ENCODE measurements around the gene TTC16. TPM values are rescaled to one million over a fixed set of nuclear protein-coding genes. Genes with fewer than 3 reads are reported as not detected.

Gene TTC16
- total RNA-seq, 1 donor from 2014 or later = 0.07 TPM

GRCh38 chr9:127679506-127679905 lies 36.4 kb upstream of the TTC16 start:
- no peaks in the 10 kb centered on the region for H3K27me3 Mint-ChIP-seq (ENCODE audit: low read depth)
- DNase-seq (ENCODE audit: low spot score in 2 of 2, unreplicated experiment in 2 of 2) = no peak
- H3K4me1 Mint-ChIP-seq = no peaks in the 10 kb centered on the region
- peaks cover 54% of the 10 kb centered on the region for H3K36me3 Mint-ChIP-seq
- H3K4me3 Mint-ChIP-seq = no peak overlapping the region
- no peak for TF ChIP-seq CTCF (IDR thresholded peaks at IDR 0.05; ENCODE audit: unreplicated experiment)
- H3K9me3 Mint-ChIP-seq = no peaks in the 10 kb centered on the region
- no peak overlapping the region for H3K27ac Mint-ChIP-seq

- Mint-ChIP-seq H3K36me3 (peaks cover 56% of the 10 kb centered on the region), H3K27ac (no peak overlapping the region), H3K9me3 (no peaks in the 10 kb centered on the region), H3K4me3 (no peak overlapping the region), H3K27me3 (ENCODE audit: low read depth) (no peaks in the 10 kb centered on the region), H3K4me1 (no peaks in the 10 kb centered on the region)
- DNase-seq (ENCODE audit: low spot score in 2 of 2, unreplicated experiment in 2 of 2) = no peak
- no peak for TF ChIP-seq CTCF (IDR thresholded peaks at IDR 0.05; ENCODE audit: unreplicated experiment)
These were observed 35.7 kb upstream of the TTC16 start for GRCh38 chr9:127680226-127680625.

- Mint-ChIP-seq H3K27me3 (ENCODE audit: low read depth) (no peaks in the 10 kb centered on the region), H3K36me3 (peaks cover 53% of the 10 kb centered on the region), H3K4me1 (peaks cover under 1% of the 10 kb centered on the region), H3K9me3 (no peaks in the 10 kb centered on the region), H3K27ac (no peak overlapping the region), H3K4me3 (no peak overlapping the region)
- no peak for DNase-seq (ENCODE audit: low spot score in 2 of 2, unreplicated experiment in 2 of 2)
- no peak for TF ChIP-seq CTCF (IDR thresholded peaks at IDR 0.05; ENCODE audit: unreplicated experiment)
These were observed 35.0 kb upstream of the TTC16 start for GRCh38 chr9:127680846-127681245.

GRCh38 chr9:127682351-127683136 lies 33.3 kb upstream of the TTC16 start:
- H3K9me3 Mint-ChIP-seq = no peaks in the 10 kb centered on the region
- peaks cover 10% of the 10 kb centered on the region for H3K4me1 Mint-ChIP-seq
- DNase-seq (ENCODE audit: low spot score in 2 of 2, unreplicated experiment in 2 of 2) = no peak
- H3K36me3 Mint-ChIP-seq = peaks cover 51% of the 10 kb centered on the region
- no peak overlapping the region for H3K27ac Mint-ChIP-seq
- TF ChIP-seq CTCF (IDR thresholded peaks at IDR 0.05; ENCODE audit: unreplicated experiment) = no peak
- no peak overlapping the region for H3K4me3 Mint-ChIP-seq
- no peaks in the 10 kb centered on the region for H3K27me3 Mint-ChIP-seq (ENCODE audit: low read depth)

- TF ChIP-seq CTCF (IDR thresholded peaks at IDR 0.05; ENCODE audit: unreplicated experiment) = no peak
- H3K27ac Mint-ChIP-seq = no peak overlapping the region
These were observed 32.2 kb upstream of the TTC16 start for GRCh38 chr9:127683723-127684122.

More at GRCh38 chr9:127683723-127684122, 32.2 kb upstream of the TTC16 start:
- Mint-ChIP-seq H3K4me1 (peaks cover 10% of the 10 kb centered on the region), H3K27me3 (ENCODE audit: low read depth) (no peaks in the 10 kb centered on the region), H3K9me3 (no peaks in the 10 kb centered on the region), H3K36me3 (peaks cover 46% of the 10 kb centered on the region), H3K4me3 (no peak overlapping the region)
- DNase-seq (ENCODE audit: low spot score in 2 of 2, unreplicated experiment in 2 of 2) = no peak
